Tibial nerve (tissue), 4 donors: Measurements from ENCODE around the gene PHAF1.

ENCODE experiments used
- CTCF ChIP-seq, 5 experiments: fragments of 200-600 bp in 3 of 5; fragments of 450-650 bp in 2 of 5; sonication (generic) in 3 of 5; IDR thresholded peaks; one replicate each; pipeline ENCODE4 v1.5.1; 2016 to 2019; ENCODE audit warnings: antibody characterized with exemption in 5 of 5, mild to moderate bottlenecking in 3 of 5, moderate library complexity in 2 of 5
- EP300 ChIP-seq, 2 donors: sonication (generic); formaldehyde crosslinking; IDR thresholded peaks; one replicate each; pipeline ENCODE4 v1.6.1; 2017; ENCODE audit warnings: antibody characterized with exemption in 2 of 2, mild to moderate bottlenecking in 1 of 2

GRCh38 chr16:67108931-67109406 lies 772 bp upstream of the PHAF1 start:
- no peak for TF ChIP-seq EP300 (IDR thresholded peaks at IDR 0.05)
- no peak for TF ChIP-seq CTCF (IDR thresholded peaks at IDR 0.05)
